IMR-90 (cell line): ENCODE results near the gene GPR137. TPM values are rescaled to one million over a fixed set of nuclear protein-coding genes. Genes with fewer than 3 reads are reported as not detected.

Experiments
- ATAC-seq: fragments of 200-7000 bp; cut with Tn5 transposase; 2 replicates; pipeline ENCODE4 v1.9.1; 2020; ENCODE audit warnings: low read depth, mild to moderate bottlenecking, moderate library complexity
- BruUV-seq: library from RNA; stranded (reverse); fragments of 400-500 nt; replicated peaks from 2 replicates; lab custom pipeline; 2021; lab: Mats Ljungman, UMichigan
- CTCF ChIA-PET: fragments of 300-600 bp; formaldehyde crosslinking; extraction: SDS; loops from one replicate; lab custom pipeline; 2021; ENCODE audit warnings: antibody characterized with exemption; lab: Yijun Ruan, JAX
- POLR2A ChIA-PET: fragments of 300-600 bp; sonication (Branson Sonifier 250); formaldehyde crosslinking; loops from one replicate; lab custom pipeline; 2022; ENCODE audit warnings: antibody characterized with exemption; ENCODE audit not compliant: unreplicated experiment; lab: Charles Lee
- DNase-seq: peaks from one replicate; pipeline ENCODE4 v3.0.0; 2013
- H2AFZ ChIP-seq: replicated peaks from 2 replicates; pipeline ENCODE3; 2013; ENCODE audit warnings: low read length, mild to moderate bottlenecking; ENCODE audit not compliant: poor library complexity
- H2AK5ac ChIP-seq: 2 replicates; pipeline ENCODE4 v1.6.1; 2013; ENCODE audit warnings: low read depth, low read length, inconsistent platforms
- H2AK9ac ChIP-seq: replicated peaks from 2 replicates; pipeline ENCODE3; 2013; ENCODE audit warnings: mild to moderate bottlenecking, low read depth, low read length, moderate library complexity; ENCODE audit not compliant: poor library complexity
- H2BK120ac ChIP-seq: 2 replicates; pipeline ENCODE4 v1.6.1; 2013; ENCODE audit warnings: low read depth, low read length, inconsistent platforms
- H2BK15ac ChIP-seq: 3 replicates; pipeline ENCODE4 v1.6.1; 2013; ENCODE audit warnings: low read depth, low read length, inconsistent platforms
- H2BK20ac ChIP-seq: 2 replicates; pipeline ENCODE4 v1.6.1; 2013; ENCODE audit warnings: low read depth, mild to moderate bottlenecking, inconsistent platforms, low read length, moderate library complexity
- H2BK5ac ChIP-seq: 2 replicates; pipeline ENCODE4 v1.6.1; 2013; ENCODE audit warnings: mild to moderate bottlenecking, low read depth, low read length, inconsistent platforms; ENCODE audit not compliant: poor library complexity, severe bottlenecking
- H3K14ac ChIP-seq: replicated peaks from 2 replicates; pipeline ENCODE4 v1.6.1; 2013; ENCODE audit warnings: low read depth, low read length, inconsistent platforms
- H3K18ac ChIP-seq: 2 replicates; pipeline ENCODE4 v1.6.1; 2013; ENCODE audit warnings: low read depth, low read length, control low read depth
- H3K23ac ChIP-seq: 2 replicates; pipeline ENCODE4 v1.6.1; 2013; ENCODE audit warnings: low read depth, low read length, inconsistent platforms
- H3K27ac ChIP-seq: 2 replicates; pipeline ENCODE4 v1.5.1; 2013; ENCODE audit warnings: mild to moderate bottlenecking, control low read depth, low read length; ENCODE audit not compliant: insufficient read depth
- H3K27me3 ChIP-seq: 2 replicates; pipeline ENCODE4 v1.6.1; 2013; ENCODE audit warnings: low read length; ENCODE audit not compliant: control insufficient read depth, insufficient read depth
- H3K36me3 ChIP-seq: 2 replicates; pipeline ENCODE4 v1.6.1; 2013; ENCODE audit warnings: low read length, mixed read lengths; ENCODE audit not compliant: control insufficient read depth, insufficient read depth
- H3K4ac ChIP-seq: 2 replicates; pipeline ENCODE4 v1.6.1; 2013; ENCODE audit warnings: low read depth, low read length, inconsistent platforms
- H3K4me1 ChIP-seq: 2 replicates; pipeline ENCODE4 v1.6.1; 2013; ENCODE audit warnings: low read length, mixed read lengths; ENCODE audit not compliant: control insufficient read depth, insufficient read depth
- H3K4me2 ChIP-seq: 2 replicates; pipeline ENCODE4 v1.6.1; 2013; ENCODE audit warnings: low read depth, mild to moderate bottlenecking, control low read depth, low read length, moderate library complexity
- H3K4me3 ChIP-seq: 2 replicates; pipeline ENCODE4 v1.5.1; 2013; ENCODE audit warnings: low read depth, mild to moderate bottlenecking, control low read depth, low read length, moderate library complexity; ENCODE audit not compliant: insufficient read depth
- H3K56ac ChIP-seq: 2 replicates; pipeline ENCODE4 v1.6.1; 2013; ENCODE audit warnings: low read length, inconsistent platforms; ENCODE audit not compliant: insufficient read depth; ENCODE audit errors: extremely low read depth
- H3K79me1 ChIP-seq, 2 experiments: 2 replicates each; pipeline ENCODE4 v1.6.1; 2013; ENCODE audit warnings: low read length in 2 of 2, inconsistent platforms in 1 of 2, low read depth in 1 of 2
- H3K9ac ChIP-seq: 2 replicates; pipeline ENCODE4 v1.6.1; 2013; ENCODE audit warnings: low read depth, low read length, control low read depth
- H3K9me1 ChIP-seq: 2 replicates; pipeline ENCODE4 v1.6.1; 2013; ENCODE audit warnings: low read length, inconsistent platforms; ENCODE audit not compliant: insufficient read depth
- H3K9me3 ChIP-seq: 2 replicates; pipeline ENCODE4 v1.6.1; 2013; ENCODE audit warnings: low read length; ENCODE audit not compliant: control insufficient read depth, insufficient read depth
- H4K20me1 ChIP-seq: 2 replicates; pipeline ENCODE4 v1.6.1; 2013; ENCODE audit warnings: low read length, inconsistent platforms; ENCODE audit not compliant: insufficient read depth
- H4K5ac ChIP-seq: 2 replicates; pipeline ENCODE4 v1.6.1; 2013; ENCODE audit warnings: mild to moderate bottlenecking, low read depth, low read length, control low read depth
- H4K8ac ChIP-seq, 2 experiments: 2 replicates each; pipeline ENCODE4 v1.6.1; 2013; ENCODE audit warnings: low read depth in 2 of 2, low read length in 2 of 2, control low read depth in 1 of 2, inconsistent platforms in 1 of 2
- H4K91ac ChIP-seq: 2 replicates; pipeline ENCODE4 v1.6.1; 2013; ENCODE audit warnings: low read depth, low read length, inconsistent platforms; ENCODE audit not compliant: insufficient read depth
- BHLHE40 ChIP-seq: fragments of 150-350 bp; IDR thresholded peaks from 2 replicates; pipeline ENCODE4 v1.6.1; 2016; ENCODE audit warnings: mild to moderate bottlenecking, low read depth, low read length
- CEBPB ChIP-seq: IDR thresholded peaks from 2 replicates; pipeline ENCODE4 v1.6.1; 2012; ENCODE audit warnings: low read depth, low read length, improper control_type of control experiment
- CHD1 ChIP-seq: IDR thresholded peaks from 2 replicates; pipeline ENCODE4 v1.6.1; 2012; ENCODE audit warnings: low read depth, low read length, improper control_type of control experiment
- ELK1 ChIP-seq: fragments of 150-350 bp; IDR thresholded peaks from 2 replicates; pipeline ENCODE4 v1.6.1; 2016; ENCODE audit warnings: low read depth, mild to moderate bottlenecking, low read length, moderate library complexity, borderline replicate concordance
- FOS ChIP-seq: fragments of 150-350 bp; IDR thresholded peaks from 2 replicates; pipeline ENCODE4 v1.6.1; 2016; ENCODE audit warnings: low read depth, low read length
- MAZ ChIP-seq: IDR thresholded peaks from 2 replicates; pipeline ENCODE4 v1.6.1; 2012; ENCODE audit warnings: low read depth, mild to moderate bottlenecking, low read length, improper control_type of control experiment, moderate library complexity, borderline replicate concordance
- MXI1 ChIP-seq: IDR thresholded peaks from 2 replicates; pipeline ENCODE4 v1.6.1; 2012; ENCODE audit warnings: low read depth, mild to moderate bottlenecking, low read length, moderate library complexity, borderline replicate concordance
- POLR2A ChIP-seq: IDR thresholded peaks from 2 replicates; pipeline ENCODE4 v1.6.1; 2012; ENCODE audit warnings: mild to moderate bottlenecking, low read depth, low read length
- RAD21 ChIP-seq: IDR thresholded peaks from 2 replicates; pipeline ENCODE4 v1.6.1; 2012; ENCODE audit warnings: low read length, improper control_type of control experiment
- RCOR1 ChIP-seq: IDR thresholded peaks from 2 replicates; pipeline ENCODE4 v1.6.1; 2012; ENCODE audit warnings: mild to moderate bottlenecking, low read length, improper control_type of control experiment; ENCODE audit not compliant: insufficient replicate concordance
- RFX5 ChIP-seq: IDR thresholded peaks from 2 replicates; pipeline ENCODE4 v1.8.0; 2012; ENCODE audit warnings: low read depth, mild to moderate bottlenecking, low read length, moderate library complexity
- SMC3 ChIP-seq: fragments of 150-350 bp; IDR thresholded peaks from 2 replicates; pipeline ENCODE4 v1.6.1; 2016; ENCODE audit warnings: low read depth, mild to moderate bottlenecking, antibody characterized with exemption, low read length, moderate library complexity
- USF2 ChIP-seq: fragments of 150-350 bp; IDR thresholded peaks from 2 replicates; pipeline ENCODE4 v1.6.1; 2017; ENCODE audit warnings: mild to moderate bottlenecking, antibody characterized with exemption, low read length, low read depth
- WGBS, 2 experiments: methylation state at CpG; one replicate each; pipeline versions ENCODE4 v1.1.5 to v1.1.7; 2013; ENCODE audit warnings: missing lambda C conversion rate in 2 of 2; ENCODE audit not compliant: insufficient read length in 1 of 2; ENCODE audit errors: extremely low coverage in 2 of 2; 5-methylcytosine and 5-hydroxymethylcytosine counted together
- dilution Hi-C: fragments of 300-500 bp; cut with HindIII; formaldehyde crosslinking; loops from one replicate; pipeline ENCODE4 v1.14.3; 2018; ENCODE audit warnings: low sequenced_read_pairs; ENCODE audit not compliant: unreplicated experiment
- in situ Hi-C: fragments of 300-500 bp; cut with MboI; formaldehyde crosslinking; loops from 3 replicates; pipeline ENCODE4 v1.14.3; 2019; ENCODE audit warnings: low sequenced_read_pairs, inconsistent platforms, mixed read lengths
- intact Hi-C: fragments of 100-400 bp; cut with micrococcal nuclease; formaldehyde crosslinking; loops from 2 replicates; pipeline ENCODE4 v1.10.0; 2022
- polyA plus RNA-seq, 3 experiments: library from polyadenylated mRNA; depleted of rRNA; stranded (reverse); fragments of >200 nt; gene quantifications; 2 replicates each; pipeline ENCODE4 v1.2.3, GENCODE V29; 2012; ENCODE audit warnings: low replicate concordance in 1 of 3
- total RNA-seq: library from RNA; depleted of rRNA; stranded (reverse); fragments of >200 nt; gene quantifications from 2 replicates; pipeline ENCODE4 v1.2.3, GENCODE V29; 2012

The GPR137 gene
- total and polyA plus RNA-seq, 2 of the 4 experiments (the other 2 are of a cell fraction) = 3.6 to 26.0 TPM

- ChIA-PET CTCF (interaction anchor here (0.9 to 1.8 kb wide), 4 partner anchors 27 to 100 kb away, joined by 4 to 13 read pairs (median 6); no protein-coding TSS in a partner anchor), POLR2A (no interaction called here)
- H4K91ac ChIP-seq = no peak overlapping the region
- H3K79me1 ChIP-seq = peaks cover 14 to 20% of the 10 kb centered on the region in 2 experiments; a peak in 3 of 4 replicates
- WGBS, 2 experiments = 20% methylated on average over 1 of the region's 5 CpGs; no CpG with 5 or more reads in 1 of the 2 experiments
- H2AFZ ChIP-seq = peak overlapping the region; percentile 94
- H3K23ac ChIP-seq = no peak overlapping the region; the same call in 1 of the 2 replicates
- H3K27me3 ChIP-seq = peaks cover 19% of the 10 kb centered on the region
- H3K4me1 ChIP-seq = peaks cover 12% of the 10 kb centered on the region
- H3K4ac ChIP-seq = peak overlapping the region; percentile 49; the same call in 1 of the 2 replicates
- H3K4me3 ChIP-seq = no peak overlapping the region
- no peak overlapping the region for H3K27ac ChIP-seq
- TF ChIP-seq RAD21 (no peak), CEBPB (no peak), RCOR1 (no peak), FOS (no peak), RFX5 (no peak), MAZ (no peak), ELK1 (no peak), CHD1 (no peak), SMC3 (no peak), MXI1 (no peak), USF2 (no peak), BHLHE40 (no peak), POLR2A (no peak)
- in situ Hi-C loops = loop anchor here (5.0 kb wide), 1 partner anchor 102 kb away; no protein-coding TSS in a partner anchor
- no peak overlapping the region for H2BK5ac ChIP-seq
- no peaks in the 10 kb centered on the region for H3K9me3 ChIP-seq
- peak overlapping the region; percentile 54; the same call in 1 of the 2 replicates for H3K4me2 ChIP-seq
- intact Hi-C loops = loop anchor here (1.0 to 10.0 kb wide), 3 partner anchors 27 to 299 kb away; partner anchors contain the start of gene DNAJC4
- H2AK9ac ChIP-seq = peak overlapping the region; percentile 71
- H3K9ac ChIP-seq = no peak overlapping the region
- no peak overlapping the region for H2BK20ac ChIP-seq
- H3K36me3 ChIP-seq = no peaks in the 10 kb centered on the region
- H3K18ac ChIP-seq = no peak overlapping the region
- H4K5ac ChIP-seq = no peak overlapping the region
- H4K20me1 ChIP-seq = peaks cover 11% of the 10 kb centered on the region
- no peak overlapping the region for H2BK120ac ChIP-seq
- H3K56ac ChIP-seq = no peak overlapping the region
- no peak overlapping the region for H2BK15ac ChIP-seq
- H3K9me1 ChIP-seq = no peaks in the 10 kb centered on the region
- no peak overlapping the region for H3K14ac ChIP-seq
- BruUV-seq = no TSS peak
- peak overlapping the region; percentile 67; the same call in 1 of the 2 replicates for H2AK5ac ChIP-seq
- DNase-seq = no peak
- dilution Hi-C loops = no loop called here
- H4K8ac ChIP-seq = peak overlapping the region in 1 of 2 experiments; percentile 26; a peak in 1 of 4 replicates
- no peak for ATAC-seq
These were observed 18.3 kb downstream of the GPR137 start for GRCh38 chr11:64304032-64304315.
